Hepatocyte (in vitro differentiated cells): ENCODE data around the gene AAK1. TPM values are rescaled to one million over a fixed set of nuclear protein-coding genes. Genes with fewer than 3 reads are reported as not detected.
A peak's percentile ranks its signal among the peaks of the same experiment; 100 is the strongest.

Experiments
- DNase-seq: peaks from one replicate; pipeline ENCODE4 v3.0.0-alpha.2; 2016; ENCODE audit warnings: low spot score
- H2AFZ ChIP-seq: fragments of 200-600 bp; sonication (generic); 2 replicates; pipeline ENCODE4 v1.6.0; 2016; ENCODE audit warnings: antibody characterized with exemption, mild to moderate bottlenecking
- H3K27ac ChIP-seq: fragments of 200-600 bp; sonication (generic); 2 replicates; pipeline ENCODE4 v1.5.1; 2016; ENCODE audit warnings: mild to moderate bottlenecking
- H3K27me3 ChIP-seq: fragments of 200-600 bp; sonication (generic); 2 replicates; pipeline ENCODE4 v1.6.1; 2016
- H3K36me3 ChIP-seq: fragments of 200-600 bp; sonication (generic); replicated peaks from 2 replicates; pipeline ENCODE4 v1.5.1; 2016; ENCODE audit warnings: low read depth; ENCODE audit not compliant: insufficient read depth
- H3K4me1 ChIP-seq: fragments of 200-600 bp; sonication (generic); 2 replicates; pipeline ENCODE4 v1.5.1; 2016; ENCODE audit warnings: mild to moderate bottlenecking, moderate library complexity; ENCODE audit not compliant: insufficient read depth
- H3K4me2 ChIP-seq: fragments of 200-600 bp; sonication (generic); 2 replicates; pipeline ENCODE4 v1.6.0; 2016
- H3K4me3 ChIP-seq: fragments of 200-600 bp; sonication (generic); 2 replicates; pipeline ENCODE4 v1.5.1; 2016; ENCODE audit warnings: mild to moderate bottlenecking
- H3K79me2 ChIP-seq: fragments of 200-600 bp; sonication (generic); 2 replicates; pipeline ENCODE4 v1.6.0; 2017; ENCODE audit warnings: mild to moderate bottlenecking
- H3K9me2 ChIP-seq: fragments of 200-600 bp; sonication (generic); replicated peaks from 2 replicates; pipeline ENCODE4 v1.6.0; 2017; ENCODE audit warnings: mild to moderate bottlenecking; ENCODE audit not compliant: insufficient read depth
- H3K9me3 ChIP-seq: fragments of 200-600 bp; sonication (generic); 2 replicates; pipeline ENCODE4 v1.5.1; 2016; ENCODE audit warnings: low read depth, mild to moderate bottlenecking
- H4K20me1 ChIP-seq: fragments of 200-600 bp; sonication (generic); 2 replicates; pipeline ENCODE4 v1.6.0; 2016; ENCODE audit warnings: mild to moderate bottlenecking; ENCODE audit not compliant: insufficient read depth, poor library complexity, severe bottlenecking
- EZH2 ChIP-seq: fragments of 200-600 bp; sonication (generic); IDR thresholded peaks from 2 replicates; pipeline ENCODE4 v1.6.1; 2016; ENCODE audit warnings: antibody characterized with exemption, mild to moderate bottlenecking, borderline replicate concordance
- EZH2phosphoT487 ChIP-seq: fragments of 200-600 bp; sonication (generic); IDR thresholded peaks from one replicate; pipeline ENCODE4 v1.6.1; 2018; ENCODE audit warnings: antibody characterized with exemption, mild to moderate bottlenecking, low read depth, moderate library complexity; ENCODE audit not compliant: unreplicated experiment, severe bottlenecking
- WGBS: methylation state at CpG from one replicate; pipeline ENCODE4 v1.1.6; 2016; ENCODE audit warnings: low lambda C conversion rate; ENCODE audit errors: missing lambda C conversion rate; 5-methylcytosine and 5-hydroxymethylcytosine counted together
- polyA plus RNA-seq: library from polyadenylated mRNA; unstranded; fragments of >200 nt; fragmentation: Nextera tagmentation; extraction: Ambion mirVana; gene quantifications from 2 replicates; pipeline ENCODE4 v1.2.1, GENCODE V29; 2016
- total RNA-seq: library from RNA; depleted of rRNA; stranded (reverse); fragments of >200 nt; gene quantifications from 2 replicates; pipeline ENCODE4 v1.2.3, GENCODE V29; 2014
- TF ChIP-seq, protein P1 (sequence below): fragments of 200-600 bp; sonication (generic); IDR thresholded peaks from 2 replicates; pipeline ENCODE4 v1.5.1; 2016; ENCODE audit warnings: antibody characterized with exemption, mild to moderate bottlenecking; ENCODE audit not compliant: poor library complexity

Gene AAK1
- total and polyA plus RNA-seq, 2 experiments from 2014 or later: 30.1 to 30.8 TPM

DNA sequence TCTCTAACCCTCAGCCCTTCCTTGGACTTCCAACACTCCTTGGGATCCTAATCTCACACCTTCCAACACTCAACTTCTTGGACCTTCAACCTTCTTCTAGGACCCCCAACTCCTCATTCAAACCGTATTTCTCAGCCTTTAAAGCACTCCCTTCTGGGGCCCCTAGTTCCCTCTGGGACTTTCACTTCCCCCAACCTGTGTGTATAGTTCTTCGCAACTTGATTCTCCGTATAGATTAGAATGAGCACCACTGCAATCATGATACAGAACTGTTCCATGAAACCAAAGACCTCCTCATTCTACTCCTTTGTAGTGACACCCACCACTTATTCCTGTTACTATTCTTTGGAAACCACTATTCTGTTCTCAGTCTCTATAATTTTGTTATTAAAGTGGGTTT is 144.3 kb downstream of the AAK1 start:
- Histone ChIP-seq H4K20me1 (no peaks in the 10 kb centered on the region), H3K36me3 (no peaks in the 10 kb centered on the region), H3K27me3 (no peaks in the 10 kb centered on the region), H3K9me2 (no peaks in the 10 kb centered on the region), H3K79me2 (no peaks in the 10 kb centered on the region), H2AFZ (no peak overlapping the region), H3K9me3 (no peaks in the 10 kb centered on the region), H3K4me2 (no peak overlapping the region), H3K27ac (no peak overlapping the region), H3K4me3 (no peak overlapping the region), H3K4me1 (peaks cover 14% of the 10 kb centered on the region)
- no peak for DNase-seq
- WGBS: 81% methylated on average over 3 of the region's 3 CpGs
- TF ChIP-seq, protein P1, sequence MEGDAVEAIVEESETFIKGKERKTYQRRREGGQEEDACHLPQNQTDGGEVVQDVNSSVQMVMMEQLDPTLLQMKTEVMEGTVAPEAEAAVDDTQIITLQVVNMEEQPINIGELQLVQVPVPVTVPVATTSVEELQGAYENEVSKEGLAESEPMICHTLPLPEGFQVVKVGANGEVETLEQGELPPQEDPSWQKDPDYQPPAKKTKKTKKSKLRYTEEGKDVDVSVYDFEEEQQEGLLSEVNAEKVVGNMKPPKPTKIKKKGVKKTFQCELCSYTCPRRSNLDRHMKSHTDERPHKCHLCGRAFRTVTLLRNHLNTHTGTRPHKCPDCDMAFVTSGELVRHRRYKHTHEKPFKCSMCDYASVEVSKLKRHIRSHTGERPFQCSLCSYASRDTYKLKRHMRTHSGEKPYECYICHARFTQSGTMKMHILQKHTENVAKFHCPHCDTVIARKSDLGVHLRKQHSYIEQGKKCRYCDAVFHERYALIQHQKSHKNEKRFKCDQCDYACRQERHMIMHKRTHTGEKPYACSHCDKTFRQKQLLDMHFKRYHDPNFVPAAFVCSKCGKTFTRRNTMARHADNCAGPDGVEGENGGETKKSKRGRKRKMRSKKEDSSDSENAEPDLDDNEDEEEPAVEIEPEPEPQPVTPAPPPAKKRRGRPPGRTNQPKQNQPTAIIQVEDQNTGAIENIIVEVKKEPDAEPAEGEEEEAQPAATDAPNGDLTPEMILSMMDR: no peak
- no peak for TF ChIP-seq EZH2
- TF ChIP-seq EZH2phosphoT487: no peak

DNA sequence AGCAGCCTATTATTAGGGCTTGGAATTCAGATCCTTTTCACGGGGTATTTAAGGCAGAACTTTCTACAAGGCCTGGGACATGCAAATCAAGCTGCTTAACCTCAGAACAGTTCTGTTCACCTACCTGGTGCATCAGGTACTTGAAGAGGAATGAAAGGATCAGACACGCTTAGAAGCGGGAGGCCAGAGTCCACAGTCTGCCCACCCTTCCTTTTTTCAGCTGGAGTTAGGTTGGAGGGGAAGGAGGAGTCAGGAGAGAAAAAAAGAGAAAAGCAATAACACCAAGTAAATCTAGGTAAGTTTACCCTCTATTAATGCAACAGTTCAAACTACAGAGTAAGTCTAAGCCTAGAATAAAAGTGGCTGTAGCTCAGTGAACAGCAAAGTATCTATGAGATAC is 147.7 kb downstream of the AAK1 start:
- Histone ChIP-seq H3K36me3 (no peaks in the 10 kb centered on the region), H3K4me2 (no peak overlapping the region), H4K20me1 (no peaks in the 10 kb centered on the region), H3K9me2 (no peaks in the 10 kb centered on the region), H3K9me3 (no peaks in the 10 kb centered on the region), H2AFZ (no peak overlapping the region), H3K79me2 (no peaks in the 10 kb centered on the region), H3K27me3 (no peaks in the 10 kb centered on the region), H3K4me1 (peaks cover 8% of the 10 kb centered on the region), H3K27ac (no peak overlapping the region), H3K4me3 (no peak overlapping the region)
- WGBS: 72% methylated on average over 3 of the region's 3 CpGs
- peak; percentile 35 for DNase-seq
- TF ChIP-seq EZH2 (no peak), EZH2phosphoT487 (no peak)
- TF ChIP-seq, protein P1: no peak

DNA sequence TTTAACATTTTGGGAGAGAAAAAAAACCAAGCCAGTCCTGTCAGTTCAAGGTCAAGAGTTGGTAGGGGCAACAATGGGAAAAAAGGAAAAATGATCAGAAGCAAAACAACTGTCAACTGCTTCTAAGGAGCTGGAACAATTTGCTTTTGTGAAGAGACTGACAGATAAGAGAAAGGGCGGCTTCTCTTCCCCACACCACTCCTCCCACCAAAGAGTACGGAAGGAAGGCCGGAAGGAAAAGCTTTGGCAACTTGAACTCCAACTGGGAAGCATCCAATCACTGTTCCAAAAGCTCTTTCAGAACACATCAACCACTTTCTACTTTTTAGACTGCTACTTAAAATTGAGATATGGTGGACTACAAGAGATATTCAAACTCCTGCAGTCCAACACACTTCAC is 148.5 kb downstream of the AAK1 start:
- Histone ChIP-seq H4K20me1 (no peaks in the 10 kb centered on the region), H3K4me1 (no peaks in the 10 kb centered on the region), H3K27me3 (no peaks in the 10 kb centered on the region), H3K79me2 (no peaks in the 10 kb centered on the region), H3K9me3 (no peaks in the 10 kb centered on the region), H3K9me2 (no peaks in the 10 kb centered on the region), H2AFZ (no peak overlapping the region), H3K4me3 (no peak overlapping the region), H3K27ac (no peak overlapping the region), H3K4me2 (no peak overlapping the region), H3K36me3 (no peaks in the 10 kb centered on the region)
- TF ChIP-seq, protein P1: no peak
- DNase-seq: no peak
- 81% methylated on average over 3 of the region's 3 CpGs for WGBS

DNA sequence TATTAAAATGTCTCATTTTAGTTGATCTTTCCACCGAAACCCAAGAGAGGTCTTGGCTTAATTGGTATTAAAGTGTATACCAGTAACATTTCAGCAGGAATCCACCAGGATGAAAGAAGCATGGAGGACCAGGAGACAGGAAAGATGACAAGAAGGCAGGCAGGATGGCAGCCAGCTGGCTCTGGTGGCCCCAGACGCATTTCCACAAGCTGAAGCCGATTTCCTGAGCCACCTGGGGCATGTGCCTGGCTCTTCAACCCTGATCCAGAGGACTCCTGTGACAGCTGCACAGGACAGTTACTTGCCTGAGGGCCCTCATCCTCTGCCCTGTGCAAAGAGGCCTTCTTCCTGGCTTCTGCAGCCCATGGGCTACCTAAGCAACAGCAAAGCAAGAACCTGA is 149.4 kb downstream of the AAK1 start:
- H3K27ac ChIP-seq: no peak overlapping the region
- no peaks in the 10 kb centered on the region for H3K27me3 ChIP-seq
- H3K4me1 ChIP-seq: no peaks in the 10 kb centered on the region
- no peaks in the 10 kb centered on the region for H3K9me2 ChIP-seq
- WGBS: 91% methylated on average over 3 of the region's 3 CpGs
- H3K4me2 ChIP-seq: no peak overlapping the region
- no peaks in the 10 kb centered on the region for H3K36me3 ChIP-seq
- H3K9me3 ChIP-seq: no peaks in the 10 kb centered on the region
- TF ChIP-seq EZH2: no peak
- no peak for TF ChIP-seq EZH2phosphoT487
- TF ChIP-seq, protein P1: no peak
- H3K79me2 ChIP-seq: no peaks in the 10 kb centered on the region
- no peaks in the 10 kb centered on the region for H4K20me1 ChIP-seq
- DNase-seq: no peak
- H2AFZ ChIP-seq: no peak overlapping the region
- no peak overlapping the region for H3K4me3 ChIP-seq
